Measurements from ENCODE around the gene CCNI.
"Not testable (repeated sequence)": the region's sequence is repeated elsewhere in the genome, so short reads cannot be mapped to it uniquely, and the experiment has no call there.

CCNI gene

GRCh38 chr4:77037736-77038135 lies 38.1 kb downstream of the CCNI start:
- no peak for FAIRE-seq

DNA sequence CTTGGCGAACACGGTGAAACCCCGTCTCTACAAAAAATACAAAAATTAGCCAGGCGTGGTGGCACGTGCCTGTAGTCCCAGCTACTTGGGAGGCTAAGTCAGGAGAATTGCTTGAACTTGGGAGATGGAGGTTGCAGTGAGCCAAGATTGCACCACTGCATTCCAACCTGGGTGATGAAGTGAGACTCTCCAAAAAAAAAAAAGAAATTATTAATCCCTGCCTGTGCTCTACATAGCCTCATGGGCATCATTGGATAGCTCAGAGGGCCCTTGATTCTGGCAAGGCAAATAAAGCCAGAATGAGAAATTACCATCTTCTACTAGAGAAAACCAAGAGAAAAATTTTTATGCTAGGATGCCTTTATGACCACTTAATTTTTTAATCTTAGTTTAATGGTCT lies 38.6 kb downstream of the CCNI start:
- FAIRE-seq = not testable (repeated sequence)

DNA sequence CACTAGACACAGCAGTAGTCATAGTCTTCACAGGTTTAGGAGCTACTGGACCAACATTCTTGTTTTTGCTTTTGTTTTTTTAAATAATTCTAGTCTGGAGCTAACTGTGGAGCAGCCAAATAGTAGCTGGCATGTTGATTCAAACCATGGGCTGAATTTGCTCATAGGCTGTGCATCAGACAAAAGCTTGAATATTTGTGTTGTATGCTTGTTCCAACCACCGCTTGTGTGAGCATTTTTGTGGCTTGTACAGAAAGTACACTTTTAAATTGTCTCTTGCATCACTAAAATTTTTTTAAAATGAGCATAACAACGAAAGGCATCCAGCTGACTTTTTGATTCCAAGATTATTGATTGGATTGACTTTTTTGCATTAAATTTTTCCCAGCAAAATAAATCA lies 39.6 kb downstream of the CCNI start:
- FAIRE-seq = no peak

DNA sequence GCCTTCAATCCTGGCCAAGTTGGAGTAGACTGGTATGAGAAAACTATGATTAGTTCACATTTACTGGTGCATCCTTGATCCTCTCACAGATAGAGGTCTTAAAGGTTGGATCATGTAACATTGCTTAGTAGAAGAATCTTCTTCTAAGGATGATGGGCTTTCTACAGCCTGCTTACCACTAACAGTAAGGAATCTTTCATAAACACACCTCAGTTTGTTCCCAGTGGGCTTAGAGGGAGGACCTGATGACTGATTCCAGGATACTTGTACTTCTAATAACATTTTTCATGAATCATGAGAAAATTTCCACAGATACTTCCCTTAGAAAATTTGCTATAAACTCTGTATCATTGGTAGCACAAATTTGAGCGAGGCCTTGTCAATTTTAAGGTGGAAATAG lies 40.6 kb downstream of the CCNI start:
- FAIRE-seq = no peak

DNA sequence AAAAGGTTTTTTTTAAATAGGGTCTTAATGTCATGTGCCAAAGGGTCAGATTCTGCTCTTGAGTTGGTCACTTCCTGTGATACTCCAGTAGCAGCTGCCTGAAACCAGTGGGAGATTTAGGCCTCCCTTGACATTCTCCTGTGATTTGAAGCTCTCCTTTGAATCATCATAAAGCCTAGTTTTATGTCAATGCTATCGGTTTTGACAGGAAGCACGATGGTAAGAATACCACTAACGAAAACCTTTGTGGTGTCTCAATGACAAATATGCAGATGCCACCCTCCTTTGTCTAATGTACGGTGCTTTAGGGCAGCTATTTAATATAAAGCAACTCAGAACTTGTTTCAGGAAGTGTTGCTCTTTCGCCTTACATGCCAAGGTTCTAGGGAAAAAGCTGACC lies 44.2 kb downstream of the CCNI start:
- no peak for FAIRE-seq

DNA sequence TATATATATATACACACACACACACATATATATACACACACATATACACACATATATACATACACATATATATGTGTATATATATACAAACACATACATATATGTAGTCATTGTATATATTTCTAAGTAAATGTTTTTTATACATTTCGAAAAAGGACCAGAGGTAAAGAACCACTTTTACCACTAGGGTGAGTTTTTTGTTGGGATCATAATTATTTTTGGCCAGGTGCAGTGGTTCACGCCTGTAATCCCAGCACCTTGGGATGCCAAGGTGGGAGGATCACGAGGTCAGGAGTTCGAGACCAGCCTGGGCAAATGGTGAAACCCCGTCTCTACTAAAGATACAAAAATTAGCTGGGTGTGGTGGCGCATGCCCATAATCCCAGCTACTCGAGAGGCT lies 46.0 kb downstream of the CCNI start:
- FAIRE-seq = not testable (repeated sequence)

DNA sequence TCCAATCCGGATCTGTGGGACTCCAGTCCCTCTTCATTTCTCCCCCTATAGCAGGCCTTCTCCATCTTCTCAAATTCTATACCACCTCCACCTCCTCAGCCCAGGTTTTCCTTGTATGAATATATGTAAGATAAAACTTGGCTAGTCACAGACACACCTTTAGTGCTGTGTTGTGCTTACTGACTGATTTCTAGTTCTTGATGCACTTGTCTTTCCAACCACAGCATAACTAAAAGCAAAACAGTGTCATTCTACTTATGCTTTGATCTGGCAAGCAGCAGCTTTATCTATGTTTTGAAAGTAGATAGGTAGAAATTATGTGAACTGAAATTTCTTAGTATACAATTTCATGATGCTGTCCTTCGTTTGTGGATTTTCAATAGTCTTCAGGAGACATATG lies 47.5 kb downstream of the CCNI start:
- FAIRE-seq = no peak

DNA sequence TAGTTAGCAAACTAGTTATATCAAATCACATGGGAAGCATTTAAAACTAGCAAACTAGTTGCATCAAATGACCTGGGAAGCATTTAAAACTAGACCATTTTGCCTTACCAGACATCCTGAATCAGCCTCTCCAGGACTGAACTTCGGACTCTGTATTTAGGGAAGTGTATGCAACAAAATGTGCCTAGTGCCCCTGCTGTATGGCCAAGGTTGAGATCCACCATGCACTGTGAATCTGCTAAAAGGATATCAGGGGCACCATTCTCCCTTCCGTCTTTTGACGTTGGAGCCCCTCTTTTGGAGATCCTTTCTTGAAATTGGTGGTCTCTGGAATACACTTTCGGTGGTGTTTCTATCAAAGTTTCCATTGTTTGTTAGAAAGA lies 49.5 kb downstream of the CCNI start:
- FAIRE-seq = no peak

GRCh38 chr4:77025643-77026321 lies 50.0 kb downstream of the CCNI start:
- no peak for FAIRE-seq

- FAIRE-seq = no peak
Measured at GRCh38 chr4:77023920-77024319, 51.9 kb downstream of the CCNI start.

DNA sequence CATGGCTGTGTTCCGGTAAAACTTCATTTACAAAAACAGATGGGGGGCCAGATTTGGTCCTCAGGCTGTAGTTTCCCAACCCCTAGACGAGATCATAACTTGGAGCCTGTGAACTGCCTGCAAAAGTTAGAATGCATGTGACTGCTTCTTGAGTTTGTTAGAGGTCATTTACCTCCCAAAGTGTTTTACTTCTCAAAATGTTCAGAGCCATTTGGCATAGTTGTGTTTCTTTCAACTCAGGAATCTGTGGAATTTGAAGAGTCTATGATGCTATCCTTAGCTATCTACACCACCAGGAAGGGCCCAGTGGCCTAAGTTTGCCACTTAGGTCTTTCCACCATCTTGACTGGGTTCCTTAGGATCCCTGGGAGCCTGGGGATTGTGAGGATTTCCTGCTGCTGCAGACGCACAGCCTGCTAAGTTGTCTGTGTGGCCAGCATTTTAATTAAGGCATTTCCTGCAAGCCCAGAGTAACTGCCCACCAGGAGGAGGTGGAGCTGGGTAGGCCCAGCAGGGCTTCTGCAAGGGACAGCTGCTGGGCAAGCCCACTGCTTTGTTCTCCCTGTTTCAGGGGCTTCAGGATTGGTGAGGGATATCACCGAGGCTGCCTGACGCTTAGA lies 53.1 kb downstream of the CCNI start:
- FAIRE-seq = no peak

- no peak for FAIRE-seq
Measured at GRCh38 chr4:77021614-77022089, 54.1 kb downstream of the CCNI start.

DNA sequence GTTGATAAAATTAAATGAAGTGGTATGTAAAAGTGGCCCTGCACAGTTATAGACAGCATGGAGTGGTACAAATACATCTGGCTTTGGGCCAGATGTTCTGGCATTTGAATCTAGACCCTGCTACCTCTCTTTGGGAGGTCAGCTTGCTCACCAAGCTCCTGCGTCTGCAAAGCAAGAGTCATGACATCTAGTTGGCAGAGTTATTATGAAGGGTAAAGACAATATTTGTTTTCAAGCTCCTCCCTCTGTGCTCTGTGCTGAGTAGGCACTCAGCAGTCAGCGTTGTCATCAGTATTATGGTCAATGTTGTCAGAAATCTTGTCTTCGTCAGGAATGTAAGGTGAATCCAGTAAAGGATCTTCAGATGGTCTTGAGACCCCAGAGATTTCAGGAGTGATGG lies 55.8 kb downstream of the CCNI start:
- no peak for FAIRE-seq

- no peak for FAIRE-seq
Measured at GRCh38 chr4:77015390-77015789, 60.4 kb downstream of the CCNI start.

DNA sequence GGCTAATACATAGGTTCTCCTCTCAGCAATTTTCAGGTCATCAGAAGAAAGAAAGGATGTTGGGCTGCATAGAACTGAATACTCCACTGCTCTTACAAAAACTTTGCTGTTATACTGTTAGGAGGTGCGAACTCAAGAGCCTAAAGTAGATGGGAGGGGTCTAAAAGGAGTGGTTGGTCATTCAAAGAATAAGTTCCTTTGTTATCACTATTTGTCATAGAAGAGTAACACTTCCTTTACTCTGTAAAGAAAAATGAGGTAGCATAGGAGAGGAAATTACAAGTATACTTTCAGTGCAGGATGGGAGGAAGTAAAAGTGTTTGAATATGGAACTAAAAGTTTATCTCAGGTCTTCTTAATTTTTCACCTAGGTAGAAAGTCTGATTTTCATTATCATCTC lies 61.5 kb downstream of the CCNI start:
- no peak for FAIRE-seq

DNA sequence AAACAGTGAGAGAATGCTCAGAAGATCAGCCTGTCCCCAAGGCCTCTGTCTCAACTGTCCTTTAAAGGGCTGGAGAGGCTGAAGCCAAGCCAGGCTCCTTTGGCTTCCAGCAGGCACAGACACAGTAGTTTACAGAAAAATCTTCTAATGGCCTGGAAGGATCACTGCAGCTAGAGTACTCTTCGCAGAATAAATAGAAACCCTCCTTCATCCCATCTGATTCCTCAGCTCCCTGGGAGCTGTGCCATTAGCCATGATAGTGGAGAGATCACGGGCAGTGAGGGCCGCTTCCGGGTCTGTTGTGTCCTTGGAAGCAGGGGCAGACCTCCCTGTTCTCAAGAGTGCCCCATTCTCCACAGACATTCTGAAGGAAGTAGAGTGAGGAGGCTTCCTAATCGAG lies 63.1 kb downstream of the CCNI start:
- FAIRE-seq = no peak

- FAIRE-seq = no peak
Measured at GRCh38 chr4:77010841-77011354, 64.9 kb downstream of the CCNI start.

DNA sequence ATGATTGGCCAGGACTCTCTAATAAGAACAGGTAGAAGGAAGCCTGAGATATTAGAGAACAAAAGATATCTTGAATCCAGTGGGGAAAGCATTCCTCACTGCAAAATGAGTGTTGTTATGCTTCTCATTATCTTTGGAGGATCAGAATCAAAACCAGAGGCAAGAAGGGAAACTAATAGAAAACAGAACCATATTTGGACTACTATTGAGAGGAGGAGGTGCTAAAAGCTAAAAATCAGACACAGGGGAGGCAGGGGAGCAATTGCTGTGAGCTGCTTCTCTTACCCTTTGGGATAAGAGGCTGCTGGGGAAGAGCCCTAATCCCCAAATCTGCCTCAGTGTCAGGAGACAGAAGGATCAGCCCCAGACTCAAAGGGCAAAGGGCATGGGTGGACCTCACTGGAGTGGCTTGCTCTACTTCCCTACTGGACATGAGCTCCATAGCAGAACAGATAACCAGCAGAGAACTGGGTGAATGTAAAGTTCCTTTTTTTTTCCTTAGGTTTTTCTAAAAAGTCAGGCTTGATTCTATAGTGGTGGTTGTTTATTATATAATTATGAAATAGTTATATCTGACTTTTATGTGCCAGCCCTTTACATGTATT lies 66.2 kb downstream of the CCNI start:
- FAIRE-seq = no peak

DNA sequence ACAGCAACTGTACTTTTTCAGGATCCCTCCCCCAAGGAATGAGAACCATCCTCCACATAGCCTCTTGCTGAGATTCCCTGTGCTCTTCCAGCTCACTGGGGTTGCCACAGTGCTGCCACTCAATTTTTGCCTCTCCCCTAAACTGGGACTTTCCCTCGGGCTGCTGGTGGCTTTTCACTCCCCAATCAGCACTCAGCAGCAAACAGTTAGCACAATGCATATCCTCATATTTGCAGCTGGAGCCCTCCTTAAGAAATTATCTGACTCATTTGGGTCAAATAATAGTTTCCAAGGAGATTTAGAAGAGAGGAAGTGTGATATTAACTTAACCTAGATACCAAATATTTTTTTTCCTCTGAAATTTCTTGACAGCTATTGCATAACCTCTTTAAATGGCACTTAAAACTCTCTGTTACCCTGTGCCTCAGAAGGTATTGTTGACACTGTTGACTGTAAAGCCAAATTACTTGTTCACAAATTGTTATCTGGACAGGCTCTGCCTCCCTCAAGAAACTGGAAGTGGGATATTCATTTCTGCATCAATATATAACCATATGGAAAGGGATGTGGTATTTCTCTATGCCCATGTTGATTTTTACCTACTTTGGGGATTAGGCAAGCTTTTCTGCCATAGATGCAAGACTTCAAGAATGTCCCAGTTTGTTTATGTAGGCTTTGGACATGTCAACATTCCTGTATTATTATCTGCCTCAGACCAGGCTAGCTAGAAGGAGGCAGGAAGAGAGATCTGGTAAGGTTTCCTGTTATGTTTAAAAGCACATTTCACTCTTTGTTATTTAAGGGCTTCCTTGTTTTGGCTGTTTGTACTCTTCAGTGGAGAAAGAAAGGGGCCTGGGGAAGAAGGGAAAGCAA lies 68.2 kb downstream of the CCNI start:
- no peak for FAIRE-seq

GRCh38 chr4:77006753-77007353 lies 68.9 kb downstream of the CCNI start:
- no peak for FAIRE-seq

- no peak for FAIRE-seq
Measured at GRCh38 chr4:77003400-77003799, 72.4 kb downstream of the CCNI start.

- FAIRE-seq = no peak
Measured at GRCh38 chr4:77002321-77003107, 73.3 kb downstream of the CCNI start.
